PFSK-1 (cell line): ENCODE results near the gene HYI.

ENCODE experiments used
- POLR2AphosphoS5 ChIP-seq: IDR thresholded peaks from 2 replicates; pipeline ENCODE4 v1.6.1; 2012; ENCODE audit warnings: low read depth, mild to moderate bottlenecking, control low read depth, low read length, moderate library complexity
- REST ChIP-seq, 2 experiments: IDR thresholded peaks; 2 replicates each; pipeline versions ENCODE4 v1.6.1 to v1.8.0; 2011 to 2012; ENCODE audit warnings: low read depth in 2 of 2, low read length in 2 of 2, control low read depth in 1 of 2, inconsistent platforms in 1 of 2, mild to moderate bottlenecking in 1 of 2, moderate library complexity in 1 of 2; ENCODE audit not compliant: insufficient read depth in 1 of 2

GRCh38 chr1:43439781-43440180 is 13.9 kb downstream of the HYI start:
- no peak for TF ChIP-seq REST (IDR thresholded peaks at IDR 0.05; ENCODE audit: insufficient read depth in 1 of 2, low read depth in 2 of 2, low read length in 2 of 2)
- no peak for TF ChIP-seq POLR2AphosphoS5
